ENCODE measurements around the gene CSF1R. TPM values are rescaled to one million over a fixed set of nuclear protein-coding genes. Genes with fewer than 3 reads are reported as not detected.
A peak's percentile ranks its signal among the peaks of the same experiment; 100 is the strongest.

CSF1R gene
- total and polyA plus RNA-seq, 7 donors, result 1.2 to 20.0 (median 4.2) TPM

DNA sequence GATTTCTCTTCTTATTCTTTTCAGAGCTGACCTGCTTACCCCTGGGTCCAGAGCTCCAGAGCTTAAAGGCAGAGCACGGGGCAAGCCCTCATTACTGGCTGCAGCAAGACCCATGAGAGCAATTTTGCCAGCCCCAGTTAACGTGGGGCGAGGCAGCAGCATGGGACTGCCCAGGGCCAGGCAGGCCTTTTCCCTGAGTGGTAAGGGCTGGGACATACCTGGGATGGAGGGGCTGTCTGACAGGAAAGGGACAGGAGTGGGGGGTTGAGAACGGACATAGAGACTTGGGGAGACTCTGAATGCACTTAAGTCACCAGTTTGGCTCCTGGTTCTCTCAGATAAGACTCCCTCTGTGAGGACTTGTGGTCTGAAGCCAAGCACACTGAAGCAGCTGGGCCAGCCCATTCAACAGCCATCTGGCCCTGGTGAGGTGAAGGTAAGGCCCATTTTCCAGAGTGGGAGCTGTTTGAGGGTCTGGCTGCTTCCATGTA, 59.6 kb downstream of the CSF1R start:
- TF ChIP-seq, protein P1, sequence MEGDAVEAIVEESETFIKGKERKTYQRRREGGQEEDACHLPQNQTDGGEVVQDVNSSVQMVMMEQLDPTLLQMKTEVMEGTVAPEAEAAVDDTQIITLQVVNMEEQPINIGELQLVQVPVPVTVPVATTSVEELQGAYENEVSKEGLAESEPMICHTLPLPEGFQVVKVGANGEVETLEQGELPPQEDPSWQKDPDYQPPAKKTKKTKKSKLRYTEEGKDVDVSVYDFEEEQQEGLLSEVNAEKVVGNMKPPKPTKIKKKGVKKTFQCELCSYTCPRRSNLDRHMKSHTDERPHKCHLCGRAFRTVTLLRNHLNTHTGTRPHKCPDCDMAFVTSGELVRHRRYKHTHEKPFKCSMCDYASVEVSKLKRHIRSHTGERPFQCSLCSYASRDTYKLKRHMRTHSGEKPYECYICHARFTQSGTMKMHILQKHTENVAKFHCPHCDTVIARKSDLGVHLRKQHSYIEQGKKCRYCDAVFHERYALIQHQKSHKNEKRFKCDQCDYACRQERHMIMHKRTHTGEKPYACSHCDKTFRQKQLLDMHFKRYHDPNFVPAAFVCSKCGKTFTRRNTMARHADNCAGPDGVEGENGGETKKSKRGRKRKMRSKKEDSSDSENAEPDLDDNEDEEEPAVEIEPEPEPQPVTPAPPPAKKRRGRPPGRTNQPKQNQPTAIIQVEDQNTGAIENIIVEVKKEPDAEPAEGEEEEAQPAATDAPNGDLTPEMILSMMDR (IDR thresholded peaks at IDR 0.05), result no peak
- H3K27me3 ChIP-seq (ENCODE audit: insufficient read depth in 3 of 3, low read length in 2 of 3), result no peaks in the 10 kb centered on the region
- peaks cover 23% of the 10 kb centered on the region for H3K4me1 ChIP-seq
- no peak for DNase-seq
- intact Hi-C loops (cut with DNase I), result no loop called here
- H3K36me3 ChIP-seq (ENCODE audit: insufficient read depth in 1 of 2, low read depth in 1 of 2), result peaks cover 11 to 96% of the 10 kb centered on the region in 2 donors
- H3K4me3 ChIP-seq, result no peak overlapping the region
- H3K9me3 ChIP-seq, result no peaks in the 10 kb centered on the region
- 88 to 90% (median 88%) methylated on average over 4 of the region's 4 CpGs for WGBS, 3 donors
- ATAC-seq, result no peak
- H3K27ac ChIP-seq, result no peak overlapping the region

DNA sequence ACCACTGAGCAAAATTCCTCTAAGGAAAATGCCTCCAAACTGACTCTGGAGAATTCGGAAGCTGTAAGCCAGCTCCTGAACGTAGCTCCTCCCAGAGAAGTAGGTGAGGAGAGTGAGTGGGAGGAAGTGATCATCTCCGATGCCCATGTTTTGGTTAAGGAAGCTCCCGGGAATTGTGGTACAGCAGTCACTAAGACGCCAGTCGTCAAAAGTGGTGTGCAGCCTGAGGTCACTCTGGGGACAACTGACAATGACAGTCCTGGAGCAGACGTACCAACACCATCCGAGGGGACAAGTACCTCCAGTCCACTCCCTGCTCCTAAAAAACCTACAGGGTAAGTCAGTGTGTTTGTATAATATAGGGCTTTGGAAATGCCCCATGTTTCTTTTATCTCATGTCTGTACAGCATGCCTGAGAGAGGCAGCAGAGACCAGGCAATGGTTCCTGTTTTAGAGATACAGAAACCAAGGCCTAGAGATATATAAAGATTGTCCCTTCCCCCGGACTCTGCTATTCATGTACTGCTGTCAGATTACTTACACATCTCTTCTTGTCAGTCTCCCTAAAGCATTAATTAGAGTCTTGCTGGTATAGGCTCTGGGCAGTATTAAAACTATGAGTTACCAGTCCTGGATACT, 61.9 kb downstream of the CSF1R start:
- Histone ChIP-seq H3K9me3 (no peaks in the 10 kb centered on the region), H3K4me1 (peaks cover 26% of the 10 kb centered on the region), H3K27me3 (ENCODE audit: insufficient read depth in 3 of 3, low read length in 2 of 3) (no peaks in the 10 kb centered on the region), H3K27ac (peak overlapping the region; percentile 79), H3K36me3 (ENCODE audit: insufficient read depth in 1 of 2, low read depth in 1 of 2) (peaks cover 18 to 95% of the 10 kb centered on the region in 2 donors), H3K4me3 (no peak overlapping the region)
- TF ChIP-seq, protein P1 (IDR thresholded peaks at IDR 0.05), result no peak
- WGBS, 3 donors, result 47 to 53% (median 47%) methylated on average over 9 of the region's 9 CpGs
- no peak for DNase-seq
- intact Hi-C loops (cut with DNase I), result loop anchor here in 1 of 2 donors (5.0 kb wide), 1 partner anchor 193 kb away; no protein-coding TSS in a partner anchor
- ATAC-seq, result peak; percentile 57 to 76 (median 66)

- Histone ChIP-seq H3K4me3 (no peak overlapping the region), H3K36me3 (ENCODE audit: insufficient read depth in 1 of 2, low read depth in 1 of 2) (peaks cover 20 to 98% of the 10 kb centered on the region in 2 donors), H3K4me1 (peaks cover 26% of the 10 kb centered on the region), H3K27me3 (ENCODE audit: insufficient read depth in 3 of 3, low read length in 2 of 3) (no peaks in the 10 kb centered on the region), H3K27ac (peak overlapping the region; percentile 79), H3K9me3 (no peaks in the 10 kb centered on the region)
- TF ChIP-seq, protein P1 (IDR thresholded peaks at IDR 0.05), result no peak
- DNase-seq (no peak), ATAC-seq (no peak)
- 75 to 100% (median 88%) methylated on average over 1 of the region's 1 CpG for WGBS, 3 donors
- intact Hi-C loops (cut with DNase I), result loop anchor here in 1 of 2 donors (5.0 kb wide), 1 partner anchor 194 kb away; no protein-coding TSS in a partner anchor
These were observed 63.2 kb downstream of the CSF1R start for GRCh38 chr5:150023136-150023535.

GRCh38 chr5:150022681-150023080, 63.7 kb downstream of the CSF1R start:
- Histone ChIP-seq H3K36me3 (ENCODE audit: insufficient read depth in 1 of 2, low read depth in 1 of 2) (peaks cover 20 to 98% of the 10 kb centered on the region in 2 donors), H3K4me3 (no peak overlapping the region), H3K9me3 (no peaks in the 10 kb centered on the region), H3K27ac (peak overlapping the region; percentile 79), H3K27me3 (ENCODE audit: insufficient read depth in 3 of 3, low read length in 2 of 3) (no peaks in the 10 kb centered on the region), H3K4me1 (peaks cover 26% of the 10 kb centered on the region)
- DNase-seq (no peak), ATAC-seq (peak in 3 of 4 donors; percentile 33 to 50 (median 46))
- intact Hi-C loops (cut with DNase I), result loop anchor here in 1 of 2 donors (5.0 kb wide), 1 partner anchor 195 kb away; no protein-coding TSS in a partner anchor
- 48 to 61% (median 51%) methylated on average over 2 of the region's 2 CpGs for WGBS, 3 donors
- TF ChIP-seq, protein P1 (IDR thresholded peaks at IDR 0.05), result no peak

All from psoas muscle (tissue), 8 donors.